ENCODE results near the gene SPNS3.

DNA sequence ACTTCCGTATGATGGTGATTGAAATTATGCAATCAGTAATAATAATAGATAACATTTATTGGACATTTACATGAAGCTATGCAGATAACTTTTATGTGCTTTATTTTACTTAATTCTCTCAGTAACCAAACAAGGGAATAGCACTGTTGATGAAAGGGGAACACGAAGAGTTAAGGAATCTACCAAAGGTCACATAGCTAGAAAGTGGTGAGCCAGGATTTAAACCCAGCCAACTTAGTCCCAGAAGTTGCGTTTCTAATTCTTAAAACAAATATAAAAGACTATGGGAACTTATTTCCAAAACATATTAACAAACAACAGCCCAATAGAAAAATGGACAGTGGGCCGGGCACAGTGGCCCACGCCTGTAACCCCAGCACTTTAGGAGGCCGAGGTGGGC, 9.7 kb downstream of the SPNS3 start:
- no peak for TF ChIP-seq POLR2A (IDR thresholded peaks at IDR 0.05)
- TF ChIP-seq, protein P1, sequence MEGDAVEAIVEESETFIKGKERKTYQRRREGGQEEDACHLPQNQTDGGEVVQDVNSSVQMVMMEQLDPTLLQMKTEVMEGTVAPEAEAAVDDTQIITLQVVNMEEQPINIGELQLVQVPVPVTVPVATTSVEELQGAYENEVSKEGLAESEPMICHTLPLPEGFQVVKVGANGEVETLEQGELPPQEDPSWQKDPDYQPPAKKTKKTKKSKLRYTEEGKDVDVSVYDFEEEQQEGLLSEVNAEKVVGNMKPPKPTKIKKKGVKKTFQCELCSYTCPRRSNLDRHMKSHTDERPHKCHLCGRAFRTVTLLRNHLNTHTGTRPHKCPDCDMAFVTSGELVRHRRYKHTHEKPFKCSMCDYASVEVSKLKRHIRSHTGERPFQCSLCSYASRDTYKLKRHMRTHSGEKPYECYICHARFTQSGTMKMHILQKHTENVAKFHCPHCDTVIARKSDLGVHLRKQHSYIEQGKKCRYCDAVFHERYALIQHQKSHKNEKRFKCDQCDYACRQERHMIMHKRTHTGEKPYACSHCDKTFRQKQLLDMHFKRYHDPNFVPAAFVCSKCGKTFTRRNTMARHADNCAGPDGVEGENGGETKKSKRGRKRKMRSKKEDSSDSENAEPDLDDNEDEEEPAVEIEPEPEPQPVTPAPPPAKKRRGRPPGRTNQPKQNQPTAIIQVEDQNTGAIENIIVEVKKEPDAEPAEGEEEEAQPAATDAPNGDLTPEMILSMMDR (IDR thresholded peaks at IDR 0.05), result no peak
